Ishikawa (cell line): ENCODE results near the gene CNTN4.

Experiments
- CEBPB ChIP-seq: IDR thresholded peaks from 2 replicates; pipeline ENCODE4 v1.6.1; 2012
- CREB1 ChIP-seq: IDR thresholded peaks from 2 replicates; pipeline ENCODE4 v1.6.1; 2012; ENCODE audit warnings: low read depth
- EGR1 ChIP-seq: IDR thresholded peaks from 2 replicates; pipeline ENCODE4 v1.6.1; 2012
- EP300 ChIP-seq: IDR thresholded peaks from 2 replicates; pipeline ENCODE4 v1.6.1; 2012; ENCODE audit warnings: borderline replicate concordance
- FOXM1 ChIP-seq: IDR thresholded peaks from 2 replicates; pipeline ENCODE4 v1.6.1; 2012; ENCODE audit warnings: low read depth, borderline replicate concordance
- MAX ChIP-seq: IDR thresholded peaks from 2 replicates; pipeline ENCODE4 v1.6.1; 2012
- NFIC ChIP-seq: IDR thresholded peaks from 2 replicates; pipeline ENCODE4 v1.6.1; 2012
- RAD21 ChIP-seq: IDR thresholded peaks from 2 replicates; pipeline ENCODE4 v1.6.1; 2012; ENCODE audit warnings: low read depth
- REST ChIP-seq: IDR thresholded peaks from 2 replicates; pipeline ENCODE4 v1.6.1; 2012; ENCODE audit warnings: low read depth, mild to moderate bottlenecking
- TAF1 ChIP-seq: IDR thresholded peaks from 2 replicates; pipeline ENCODE4 v1.6.1; 2012; ENCODE audit warnings: low read depth, mild to moderate bottlenecking
- TCF12 ChIP-seq: IDR thresholded peaks from 2 replicates; pipeline ENCODE4 v1.6.1; 2012; ENCODE audit warnings: low read depth
- TEAD4 ChIP-seq: IDR thresholded peaks from 2 replicates; pipeline ENCODE4 v1.6.1; 2012
- USF1 ChIP-seq: IDR thresholded peaks from 2 replicates; pipeline ENCODE4 v1.6.1; 2012
- YY1 ChIP-seq: IDR thresholded peaks from 2 replicates; pipeline ENCODE4 v1.6.1; 2012; ENCODE audit warnings: low read depth
- ZBTB7A ChIP-seq: IDR thresholded peaks from 2 replicates; pipeline ENCODE4 v1.6.1; 2012; ENCODE audit warnings: low read depth

Gene CNTN4

GRCh38 chr3:2577571-2577970, 478.9 kb downstream of the CNTN4 start:
- TF ChIP-seq NFIC (no peak), MAX (no peak), CREB1 (no peak), FOXM1 (no peak), USF1 (no peak), CEBPB (no peak), RAD21 (no peak), TEAD4 (no peak), YY1 (no peak), ZBTB7A (no peak), TCF12 (no peak), EP300 (no peak)

- TF ChIP-seq EGR1 (no peak), TAF1 (no peak), YY1 (no peak), TCF12 (no peak), MAX (no peak), USF1 (no peak), RAD21 (no peak), CEBPB (no peak), FOXM1 (no peak), CREB1 (no peak), NFIC (no peak), ZBTB7A (no peak), TEAD4 (no peak), REST (no peak), EP300 (no peak)
Observed at GRCh38 chr3:2578560-2578959, 479.9 kb downstream of the CNTN4 start.

- TF ChIP-seq RAD21 (no peak), EGR1 (no peak), TAF1 (no peak), EP300 (no peak), NFIC (no peak), CREB1 (no peak), YY1 (no peak), TEAD4 (no peak), CEBPB (no peak), REST (no peak), TCF12 (no peak), USF1 (no peak), MAX (no peak), FOXM1 (no peak), ZBTB7A (no peak)
Observed at GRCh38 chr3:2579206-2579605, 480.5 kb downstream of the CNTN4 start.

GRCh38 chr3:2583046-2583445, 484.4 kb downstream of the CNTN4 start:
- TF ChIP-seq REST = no peak
